H7 (cell line): Measurements from ENCODE around the gene DLGAP5. TPM values are rescaled to one million over a fixed set of nuclear protein-coding genes. Genes with fewer than 3 reads are reported as not detected.

Source experiments
- DNase-seq: peaks from one replicate; pipeline ENCODE4 v3.0.0; 2012
- H3K27me3 ChIP-seq: 2 replicates; pipeline ENCODE4 v1.6.0; 2011; ENCODE audit warnings: mild to moderate bottlenecking, low read length; ENCODE audit not compliant: control insufficient read depth, insufficient read depth
- H3K36me3 ChIP-seq: replicated peaks from 2 replicates; pipeline ENCODE4 v1.5.1; 2011; ENCODE audit warnings: low read length; ENCODE audit not compliant: control insufficient read depth, insufficient read depth
- H3K4me3 ChIP-seq: 2 replicates; pipeline ENCODE4 v1.5.1; 2011; ENCODE audit warnings: low read depth, mild to moderate bottlenecking, control low read depth, low read length, moderate library complexity; ENCODE audit not compliant: insufficient read depth
- total RNA-seq: library from RNA; depleted of rRNA; stranded (reverse); fragments of >200 nt; shearing (Covaris generic); gene quantifications from 2 replicates; pipeline ENCODE4 v1.2.3, GENCODE V29; 2014

The DLGAP5 gene
- total RNA-seq, 1 experiment from 2014 or later: 102 TPM

DNA sequence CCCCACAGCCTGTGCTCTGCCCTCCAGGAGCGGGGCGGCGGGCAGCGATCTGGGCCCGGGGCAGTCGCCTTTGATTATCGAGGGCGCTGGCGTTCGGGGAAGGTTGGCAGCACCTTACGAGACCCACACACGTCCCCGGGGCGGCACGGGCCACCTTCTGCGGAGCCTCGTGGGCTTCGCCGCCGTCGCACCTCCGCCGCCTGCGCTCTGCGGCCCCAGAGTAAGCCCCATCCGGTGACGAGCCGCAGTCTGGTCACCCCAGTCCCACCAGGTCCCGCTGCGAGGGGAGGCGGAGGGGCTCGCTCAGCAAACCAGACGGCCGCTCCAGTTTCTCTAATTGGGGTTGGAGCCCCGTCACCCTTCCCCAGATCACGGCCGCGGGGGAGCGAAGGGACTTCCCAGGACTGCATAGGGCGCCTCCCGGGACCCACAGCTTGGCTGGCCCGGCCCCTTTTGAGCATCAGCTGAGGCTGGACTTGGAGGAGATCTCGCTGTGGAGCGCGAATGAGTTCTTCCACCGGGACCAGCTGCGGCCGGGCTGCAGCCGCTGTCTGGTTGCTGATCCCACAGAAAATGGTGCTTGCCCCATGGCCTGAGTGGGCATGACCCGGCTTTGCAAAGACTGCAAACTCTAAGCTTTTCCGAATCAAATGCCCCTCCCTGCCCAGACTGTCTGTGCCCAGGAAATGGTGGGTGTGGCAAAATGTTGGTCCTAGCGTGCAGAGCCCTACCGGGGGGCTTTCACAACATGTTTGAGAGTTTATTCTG lies 61.8 kb downstream of the DLGAP5 start:
- H3K27me3 ChIP-seq: peaks cover 36% of the 10 kb centered on the region
- H3K4me3 ChIP-seq: peak overlapping the region; percentile 53
- no peaks in the 10 kb centered on the region for H3K36me3 ChIP-seq

DNA sequence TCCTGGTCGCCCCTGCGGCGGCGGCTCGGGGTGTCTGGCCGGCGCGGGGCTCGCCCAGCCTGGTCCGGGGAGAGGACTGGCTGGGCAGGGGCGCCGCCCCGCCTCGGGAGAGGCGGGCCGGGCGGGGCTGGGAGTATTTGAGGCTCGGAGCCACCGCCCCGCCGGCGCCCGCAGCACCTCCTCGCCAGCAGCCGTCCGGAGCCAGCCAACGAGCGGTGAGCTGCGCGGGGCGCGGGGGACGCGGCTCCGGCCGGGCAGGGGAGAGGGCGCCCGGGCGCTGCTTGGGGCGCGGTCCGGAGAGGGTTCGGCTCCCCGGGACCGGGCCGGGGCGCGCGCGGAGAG lies 62.3 kb downstream of the DLGAP5 start, which contains the start of gene LGALS3:
Gene LGALS3 (plus strand): TSS at position 167 of the 342 bp plus-strand sequence. CDS start 8,122 bp downstream, outside the sequence.
- peak within 1 kb of the TSS; percentile 53 for H3K4me3 ChIP-seq
- H3K36me3 ChIP-seq: no peaks in the 10 kb centered on the region
- peaks cover 36% of the 10 kb centered on the region for H3K27me3 ChIP-seq
- peak; percentile 94 for DNase-seq

More for the DNA sequence above, 61.8 kb downstream of the DLGAP5 start:
- peak; percentile 86 for DNase-seq

DNA sequence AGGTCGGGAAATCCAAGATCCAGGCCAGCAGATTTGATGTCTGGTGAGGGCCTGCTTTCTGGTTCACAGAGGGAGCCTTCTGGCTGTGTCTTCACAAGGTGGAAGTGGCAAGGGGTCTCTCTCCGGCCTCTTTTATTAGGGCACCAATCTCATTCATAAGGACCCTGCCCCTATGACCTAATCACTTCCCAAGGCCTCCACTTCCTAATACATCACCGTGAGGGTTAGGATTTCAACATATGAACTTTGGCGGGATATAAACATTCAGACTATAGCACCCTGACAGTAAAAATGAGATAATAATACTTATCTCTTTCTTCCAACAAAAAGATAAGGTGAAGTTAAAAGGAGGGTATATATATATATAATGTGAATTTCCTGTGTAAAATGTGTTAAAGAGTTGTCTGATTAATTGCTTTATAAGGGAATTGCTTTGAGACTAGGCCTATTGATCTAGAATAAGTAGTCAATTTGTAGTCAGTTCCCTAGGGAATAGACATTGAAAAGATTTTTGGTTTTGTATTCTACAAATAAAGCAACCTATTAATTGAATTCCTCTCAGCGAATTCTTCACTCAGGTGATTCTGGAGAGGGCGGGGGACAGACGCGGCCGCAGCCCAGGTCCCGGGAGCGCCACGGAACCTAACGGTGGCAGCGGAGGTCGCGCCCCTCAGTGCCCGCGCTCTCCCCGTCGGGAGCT lies 62.8 kb downstream of the DLGAP5 start:
- no peak for DNase-seq
- peak overlapping the region; percentile 53 for H3K4me3 ChIP-seq
- H3K27me3 ChIP-seq: peaks cover 36% of the 10 kb centered on the region
- no peaks in the 10 kb centered on the region for H3K36me3 ChIP-seq

GRCh38 chr14:55127460-55127951 lies 63.9 kb downstream of the DLGAP5 start:
- no peaks in the 10 kb centered on the region for H3K36me3 ChIP-seq
- no peak for DNase-seq
- H3K27me3 ChIP-seq: peaks cover 36% of the 10 kb centered on the region
- H3K4me3 ChIP-seq: no peak overlapping the region

DNA sequence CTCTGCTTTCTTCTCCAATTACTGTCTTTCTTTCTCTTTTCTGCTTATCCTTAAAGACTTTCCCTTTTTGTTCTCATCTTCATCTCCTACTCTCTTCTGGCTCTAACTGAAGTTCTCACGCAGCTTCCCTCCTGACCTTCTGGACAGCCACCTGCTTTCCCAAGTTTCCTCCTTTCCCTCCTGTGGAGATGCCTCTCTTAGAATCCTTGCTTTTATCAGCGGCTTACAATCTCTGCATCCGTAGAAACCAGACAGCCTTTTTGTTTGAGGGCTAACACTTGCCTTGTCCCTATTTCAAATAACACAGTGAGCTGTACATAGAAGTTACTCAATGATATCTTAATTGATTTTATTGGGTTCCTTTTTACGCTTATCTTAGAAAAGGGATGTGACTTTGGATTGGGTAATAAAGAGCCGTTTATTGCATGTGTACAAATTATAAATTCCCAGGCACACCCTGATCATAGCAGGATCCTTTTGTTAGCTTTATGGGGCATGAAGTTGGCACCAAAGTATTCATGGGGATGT lies 64.4 kb downstream of the DLGAP5 start:
- no peaks in the 10 kb centered on the region for H3K36me3 ChIP-seq
- peaks cover 36% of the 10 kb centered on the region for H3K27me3 ChIP-seq
- no peak for DNase-seq
- no peak overlapping the region for H3K4me3 ChIP-seq

DNA sequence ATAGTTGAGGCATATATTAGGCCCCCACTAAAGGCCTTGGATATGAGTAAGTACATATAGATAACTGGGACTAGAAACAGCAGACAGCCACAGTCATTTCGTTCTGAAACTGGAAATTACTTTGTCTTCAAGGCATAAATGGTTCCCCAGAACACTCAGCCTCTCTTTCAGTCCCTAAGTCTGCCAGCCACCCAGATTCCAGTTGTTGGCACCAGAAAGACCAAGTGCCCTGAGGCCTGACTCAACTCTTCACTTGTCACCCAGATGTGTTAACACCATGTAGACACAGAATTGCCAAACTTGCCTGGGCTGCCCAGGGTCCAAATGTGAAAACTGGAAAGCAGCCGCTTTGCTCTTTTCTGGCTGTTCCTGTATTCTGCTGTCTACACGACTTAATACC lies 65.4 kb downstream of the DLGAP5 start:
- Histone ChIP-seq H3K36me3 (no peaks in the 10 kb centered on the region), H3K4me3 (no peak overlapping the region), H3K27me3 (peaks cover 33% of the 10 kb centered on the region)
- no peak for DNase-seq

GRCh38 chr14:55125403-55125802 lies 66.0 kb downstream of the DLGAP5 start:
- Histone ChIP-seq H3K4me3 (no peak overlapping the region), H3K27me3 (peaks cover 29% of the 10 kb centered on the region), H3K36me3 (no peaks in the 10 kb centered on the region)
- DNase-seq: no peak

DNA sequence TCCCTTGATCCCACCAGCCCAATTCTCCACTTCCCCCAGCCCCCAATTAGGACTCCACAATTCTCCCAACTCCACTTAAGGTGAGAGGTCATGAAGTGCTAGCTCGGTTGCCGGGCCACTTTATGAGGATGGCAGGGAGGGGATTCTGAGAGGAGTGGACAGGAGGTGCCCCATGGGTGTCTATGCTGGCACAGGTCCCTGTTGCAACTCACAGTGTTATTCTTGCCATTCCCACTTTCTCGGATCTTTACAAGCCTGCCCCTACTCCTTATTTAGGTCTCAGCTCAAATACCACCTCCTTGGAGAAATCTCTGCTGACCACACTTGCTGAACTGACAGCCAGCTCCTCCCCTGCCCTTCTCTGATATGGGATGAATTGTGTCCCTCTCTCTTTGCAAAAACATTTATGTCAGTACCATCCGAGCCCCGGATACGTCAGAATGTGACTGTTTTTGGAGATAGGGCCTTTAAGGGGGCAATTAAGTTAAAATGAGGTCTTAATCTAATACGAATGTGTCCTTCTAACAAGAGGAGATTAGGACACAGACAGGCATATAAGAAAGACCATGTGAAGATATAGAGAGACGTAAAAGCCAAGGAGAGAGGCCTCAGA lies 66.5 kb downstream of the DLGAP5 start:
- H3K36me3 ChIP-seq: no peaks in the 10 kb centered on the region
- peaks cover 24% of the 10 kb centered on the region for H3K27me3 ChIP-seq
- no peak for DNase-seq
- H3K4me3 ChIP-seq: no peak overlapping the region

- no peak overlapping the region for H3K4me3 ChIP-seq
- no peak for DNase-seq
- H3K27me3 ChIP-seq: peaks cover 16% of the 10 kb centered on the region
- no peaks in the 10 kb centered on the region for H3K36me3 ChIP-seq
Observed at GRCh38 chr14:55123852-55124639, 67.3 kb downstream of the DLGAP5 start.

GRCh38 chr14:55123101-55123500 lies 68.3 kb downstream of the DLGAP5 start:
- no peak for DNase-seq
- H3K36me3 ChIP-seq: no peaks in the 10 kb centered on the region
- H3K4me3 ChIP-seq: no peak overlapping the region
- peaks cover 9% of the 10 kb centered on the region for H3K27me3 ChIP-seq

GRCh38 chr14:55122440-55122986 lies 68.9 kb downstream of the DLGAP5 start:
- Histone ChIP-seq H3K4me3 (no peak overlapping the region), H3K36me3 (no peaks in the 10 kb centered on the region), H3K27me3 (peaks cover 5% of the 10 kb centered on the region)
- DNase-seq: no peak

DNA sequence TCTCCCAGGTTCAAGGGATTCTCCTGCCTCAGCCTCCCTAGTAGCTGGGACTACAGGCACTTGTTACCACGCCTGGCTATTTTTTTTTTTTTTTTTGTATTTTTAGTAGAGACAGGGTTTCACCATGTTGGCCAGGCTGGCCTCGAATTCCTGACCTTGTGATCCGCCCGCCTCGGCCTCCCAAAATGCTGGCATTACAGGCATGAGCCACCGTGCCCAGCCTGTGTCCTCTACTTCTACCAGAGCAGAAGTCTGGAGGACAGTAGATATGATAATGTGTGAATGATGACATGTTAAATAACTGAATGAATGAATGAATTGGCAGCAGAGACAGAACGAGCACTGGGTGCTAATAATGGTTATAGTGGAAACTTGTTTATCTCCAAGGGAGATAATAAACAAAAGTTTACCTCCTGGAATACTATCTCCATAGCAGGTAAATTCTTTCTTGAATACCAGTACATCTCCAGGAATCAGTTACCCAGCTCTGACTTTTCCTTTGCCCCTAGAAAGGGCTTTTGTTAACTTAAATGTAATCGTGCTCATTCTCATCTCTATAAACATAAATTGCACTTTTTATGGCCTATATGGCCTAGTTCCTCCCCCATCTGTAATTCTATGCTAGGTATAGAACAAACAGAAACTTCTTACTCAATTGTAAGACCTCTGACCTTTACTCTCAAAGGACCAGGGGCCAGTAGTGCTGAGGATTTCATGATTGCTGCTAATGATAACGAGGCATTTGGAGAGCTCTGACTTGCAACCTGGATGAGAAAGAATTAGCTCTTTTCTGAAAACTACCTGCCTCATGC lies 69.6 kb downstream of the DLGAP5 start:
- Histone ChIP-seq H3K27me3 (peaks cover 2% of the 10 kb centered on the region), H3K36me3 (no peaks in the 10 kb centered on the region)

More for the DNA sequence above, 69.6 kb downstream of the DLGAP5 start:
- H3K4me3 ChIP-seq: no peak overlapping the region
- DNase-seq: no peak
